Nephron progenitor cell (in vitro differentiated cells): ENCODE measurements around the gene MYO1D.
"Not testable (repeated sequence)": the region's sequence is repeated elsewhere in the genome, so short reads cannot be mapped to it uniquely, and the experiment has no call there.

Source experiments
- DNase-seq: peaks from one replicate; pipeline ENCODE4 v3.0.0; 2021
- H3K27ac Mint-ChIP-seq: 2 replicates; pipeline ENCODE4 v1.8.0; 2021; ENCODE audit warnings: mild to moderate bottlenecking, moderate library complexity, mixed read lengths
- H3K27me3 Mint-ChIP-seq: 2 replicates; pipeline ENCODE4 v1.8.0; 2021; ENCODE audit warnings: mild to moderate bottlenecking, low read depth, mixed read lengths; ENCODE audit not compliant: poor library complexity
- H3K36me3 Mint-ChIP-seq: 2 replicates; pipeline ENCODE4 v1.8.0; 2021; ENCODE audit warnings: low read depth, mixed read lengths
- H3K4me1 Mint-ChIP-seq: 2 replicates; pipeline ENCODE4 v1.8.0; 2021; ENCODE audit warnings: mixed read lengths
- H3K4me3 Mint-ChIP-seq: 2 replicates; pipeline ENCODE4 v1.8.0; 2021; ENCODE audit warnings: mild to moderate bottlenecking, moderate library complexity, mixed read lengths
- H3K9me3 Mint-ChIP-seq: 2 replicates; pipeline ENCODE4 v1.8.0; 2021; ENCODE audit warnings: mild to moderate bottlenecking, moderate library complexity, mixed read lengths
- TF ChIP-seq, protein P1 (sequence below): fragments of 200-600 bp; sonication (generic); IDR thresholded peaks from 2 replicates; pipeline ENCODE4 v1.5.0; 2021; ENCODE audit warnings: antibody characterized with exemption

The MYO1D gene

GRCh38 chr17:32723310-32723955 is 153.5 kb downstream of the MYO1D start:
- TF ChIP-seq, protein P1, sequence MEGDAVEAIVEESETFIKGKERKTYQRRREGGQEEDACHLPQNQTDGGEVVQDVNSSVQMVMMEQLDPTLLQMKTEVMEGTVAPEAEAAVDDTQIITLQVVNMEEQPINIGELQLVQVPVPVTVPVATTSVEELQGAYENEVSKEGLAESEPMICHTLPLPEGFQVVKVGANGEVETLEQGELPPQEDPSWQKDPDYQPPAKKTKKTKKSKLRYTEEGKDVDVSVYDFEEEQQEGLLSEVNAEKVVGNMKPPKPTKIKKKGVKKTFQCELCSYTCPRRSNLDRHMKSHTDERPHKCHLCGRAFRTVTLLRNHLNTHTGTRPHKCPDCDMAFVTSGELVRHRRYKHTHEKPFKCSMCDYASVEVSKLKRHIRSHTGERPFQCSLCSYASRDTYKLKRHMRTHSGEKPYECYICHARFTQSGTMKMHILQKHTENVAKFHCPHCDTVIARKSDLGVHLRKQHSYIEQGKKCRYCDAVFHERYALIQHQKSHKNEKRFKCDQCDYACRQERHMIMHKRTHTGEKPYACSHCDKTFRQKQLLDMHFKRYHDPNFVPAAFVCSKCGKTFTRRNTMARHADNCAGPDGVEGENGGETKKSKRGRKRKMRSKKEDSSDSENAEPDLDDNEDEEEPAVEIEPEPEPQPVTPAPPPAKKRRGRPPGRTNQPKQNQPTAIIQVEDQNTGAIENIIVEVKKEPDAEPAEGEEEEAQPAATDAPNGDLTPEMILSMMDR: no peak
- Mint-ChIP-seq H3K9me3 (peaks cover 30% of the 10 kb centered on the region), H3K4me1 (peaks cover 11% of the 10 kb centered on the region), H3K36me3 (peaks cover 34% of the 10 kb centered on the region), H3K27me3 (no peaks in the 10 kb centered on the region), H3K27ac (peak overlapping the region; percentile 23), H3K4me3 (no peak overlapping the region)
- DNase-seq: no peak

GRCh38 chr17:32722733-32723132 is 154.2 kb downstream of the MYO1D start:
- H3K4me1 Mint-ChIP-seq: peaks cover 11% of the 10 kb centered on the region

GRCh38 chr17:32720671-32721070 is 156.3 kb downstream of the MYO1D start:
- Mint-ChIP-seq H3K27ac (peak overlapping the region; percentile 29), H3K4me3 (no peak overlapping the region), H3K4me1 (peaks cover 7% of the 10 kb centered on the region), H3K9me3 (peaks cover 28% of the 10 kb centered on the region), H3K27me3 (no peaks in the 10 kb centered on the region), H3K36me3 (peaks cover 40% of the 10 kb centered on the region)
- no peak for DNase-seq
- TF ChIP-seq, protein P1: no peak

More at GRCh38 chr17:32722733-32723132, 154.2 kb downstream of the MYO1D start:
- Mint-ChIP-seq H3K36me3 (peaks cover 37% of the 10 kb centered on the region), H3K9me3 (peaks cover 32% of the 10 kb centered on the region), H3K27ac (no peak overlapping the region), H3K4me3 (no peak overlapping the region), H3K27me3 (no peaks in the 10 kb centered on the region)
- no peak for DNase-seq
- TF ChIP-seq, protein P1: no peak

DNA sequence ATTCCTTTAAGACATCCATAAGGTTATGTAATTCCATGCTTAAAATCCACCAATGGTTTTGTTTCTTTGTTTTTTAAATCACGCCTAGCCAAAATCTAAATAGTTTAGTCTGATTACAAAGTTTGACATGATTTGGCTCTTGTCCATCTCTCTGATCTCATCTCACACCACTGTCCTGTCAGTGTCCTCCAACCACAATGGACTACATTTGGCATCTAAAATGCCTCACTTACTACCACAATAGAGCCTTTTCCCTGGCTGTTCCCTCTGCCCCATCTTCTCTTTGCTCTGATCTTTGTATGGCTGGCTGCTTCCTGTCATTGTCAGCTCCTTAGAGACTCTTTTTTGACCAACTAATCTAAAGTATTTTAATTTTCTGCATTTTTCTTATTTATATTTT is 157.2 kb downstream of the MYO1D start:
- Mint-ChIP-seq H3K27ac (no peak overlapping the region), H3K36me3 (peaks cover 30% of the 10 kb centered on the region), H3K27me3 (no peaks in the 10 kb centered on the region), H3K4me3 (no peak overlapping the region), H3K4me1 (peaks cover 7% of the 10 kb centered on the region), H3K9me3 (peaks cover 18% of the 10 kb centered on the region)
- DNase-seq: no peak
- TF ChIP-seq, protein P1: no peak

DNA sequence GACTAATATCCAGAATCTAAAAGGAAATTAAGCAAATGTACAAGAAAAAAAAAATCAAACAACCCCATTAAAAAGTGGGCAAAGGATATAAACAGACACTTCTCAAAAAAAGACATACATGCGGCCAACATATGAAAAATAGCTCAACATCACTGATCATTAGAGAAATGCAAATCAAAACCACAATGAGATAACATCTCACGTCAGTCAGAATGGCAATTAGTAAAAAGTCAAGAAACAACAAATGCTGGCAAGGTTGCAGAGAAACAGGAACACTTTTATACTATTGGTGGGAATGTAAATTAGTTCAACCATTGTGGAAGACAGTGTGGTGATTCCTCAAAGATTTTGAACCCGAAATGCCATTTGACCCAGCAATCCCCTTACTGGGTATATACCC is 162.0 kb downstream of the MYO1D start:
- Mint-ChIP-seq H3K36me3 (peaks cover 40% of the 10 kb centered on the region), H3K9me3 (peaks cover 19% of the 10 kb centered on the region)
- not testable (repeated sequence) for DNase-seq, H3K27me3 Mint-ChIP-seq, H3K4me3 Mint-ChIP-seq, H3K4me1 Mint-ChIP-seq, H3K27ac Mint-ChIP-seq

DNA sequence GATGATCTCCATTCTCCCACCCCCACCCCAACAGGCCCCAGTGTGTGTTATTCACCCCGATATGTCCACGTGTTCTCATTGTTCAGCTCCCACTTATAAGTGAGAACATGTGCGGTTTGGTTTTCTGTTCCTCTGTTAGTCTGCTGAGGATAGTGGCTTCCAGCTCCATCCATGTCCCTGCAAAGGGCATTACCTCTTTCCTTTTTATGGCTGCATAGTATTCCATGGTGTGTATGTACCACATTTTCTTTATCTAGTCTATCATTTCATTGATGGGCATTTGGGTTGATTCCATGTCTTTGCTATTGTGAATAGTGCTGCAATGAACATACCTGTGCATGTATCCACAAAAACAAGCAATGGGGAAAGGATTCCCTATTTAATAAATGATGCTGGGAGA is 162.7 kb downstream of the MYO1D start:
- peaks cover 19% of the 10 kb centered on the region for H3K9me3 Mint-ChIP-seq
- not testable (repeated sequence) for H3K4me1 Mint-ChIP-seq, H3K27ac Mint-ChIP-seq, H3K4me3 Mint-ChIP-seq, H3K27me3 Mint-ChIP-seq, DNase-seq
- H3K36me3 Mint-ChIP-seq: peaks cover 40% of the 10 kb centered on the region

- H3K27ac Mint-ChIP-seq: no peak overlapping the region
- peaks cover 7% of the 10 kb centered on the region for H3K27me3 Mint-ChIP-seq
- H3K36me3 Mint-ChIP-seq: peaks cover 33% of the 10 kb centered on the region
- TF ChIP-seq, protein P1: no peak
- H3K4me3 Mint-ChIP-seq: no peak overlapping the region
- H3K4me1 Mint-ChIP-seq: no peaks in the 10 kb centered on the region
- DNase-seq: no peak
- H3K9me3 Mint-ChIP-seq: peaks cover 15% of the 10 kb centered on the region
Observed at GRCh38 chr17:32713081-32713480, 163.8 kb downstream of the MYO1D start.
